K562 (cell line): ENCODE data around the gene AGPAT3. TPM values are rescaled to one million over a fixed set of nuclear protein-coding genes. Genes with fewer than 3 reads are reported as not detected.
A peak's percentile ranks its signal among the peaks of the same experiment; 100 is the strongest.

Experiments
- ATAC-seq: fragments of 200-7000 bp; cut with Tn5 transposase; 3 replicates; pipeline ENCODE4 v1.9.1; 2020; ENCODE audit warnings: moderate library complexity
- BruUV-seq: library from RNA; stranded (reverse); fragments of 400-500 nt; replicated peaks from 2 replicates; lab custom pipeline; 2021; lab: Mats Ljungman, UMichigan
- CTCF ChIA-PET: fragments of 300-600 bp; formaldehyde crosslinking; extraction: SDS; loops from one replicate; lab custom pipeline; 2021; ENCODE audit warnings: low intra/inter-chr PET ratio; lab: Yijun Ruan, JAX
- POLR2A ChIA-PET: fragments of 300-600, 350-650 bp; sonication (Branson Sonifier 250); formaldehyde crosslinking; extraction: SDS; loops from one replicate; lab custom pipeline; 2021; ENCODE audit warnings: antibody characterized with exemption, inconsistent platforms; lab: Yijun Ruan, JAX
- DNase-seq, 4 experiments: peaks; one replicate each; pipeline versions ENCODE4 v3.0.0 to v3.0.0-alpha.2; 2011 to 2018; ENCODE audit warnings: low spot score in 3 of 4, mixed read lengths in 3 of 4; ENCODE audit errors: extremely low read depth in 1 of 4
- FAIRE-seq: peaks from 2 replicates; lab custom pipeline; 2011; peaks lifted over from hg19 to GRCh38; lab: Jason Lieb, UNC
- H2AFZ ChIP-seq: 2 replicates; pipeline ENCODE4 v1.6.0; 2011; ENCODE audit warnings: low read depth, low read length, control low read depth, inconsistent platforms
- H3K27ac ChIP-seq: fragments of 200-600 bp; 3 replicates; pipeline ENCODE4 v1.8.0; 2011; ENCODE audit warnings: low read depth, mild to moderate bottlenecking, control low read depth, inconsistent platforms, low read length, moderate library complexity, mixed read lengths; ENCODE audit errors: extremely low read depth
- H3K27me3 ChIP-seq, 2 experiments: fragments of 300-600 bp in 1 of 2; 2 replicates in 1 of 2; 3 replicates in 1 of 2; pipeline versions ENCODE4 v1.6.0 to v1.8.0; 2011; ENCODE audit warnings: inconsistent platforms in 2 of 2, low read length in 2 of 2, mild to moderate bottlenecking in 1 of 2, mixed read lengths in 1 of 2, moderate library complexity in 1 of 2; ENCODE audit not compliant: control insufficient read depth in 2 of 2, insufficient read depth in 2 of 2
- H3K36me3 ChIP-seq: fragments of 300-600 bp; 3 replicates; pipeline ENCODE4 v1.8.0; 2011; ENCODE audit warnings: mild to moderate bottlenecking, low read length, inconsistent platforms; ENCODE audit not compliant: control insufficient read depth, insufficient read depth
- H3K4me1 ChIP-seq, 2 experiments: fragments of 200-600 bp in 1 of 2; replicated peaks in 1 of 2; 2 replicates in 1 of 2; 3 replicates in 1 of 2; pipeline versions ENCODE4 v1.5.1 to v1.8.0; 2011; ENCODE audit warnings: inconsistent platforms in 2 of 2, low read length in 2 of 2, mild to moderate bottlenecking in 1 of 2, mixed read lengths in 1 of 2, moderate library complexity in 1 of 2; ENCODE audit not compliant: control insufficient read depth in 2 of 2, insufficient read depth in 2 of 2
- H3K4me2 ChIP-seq: 2 replicates; pipeline ENCODE4 v1.6.1; 2011; ENCODE audit warnings: low read length, control low read depth, inconsistent platforms, mixed read lengths; ENCODE audit not compliant: insufficient read depth
- H3K4me3 ChIP-seq: fragments of 200-600 bp; sonication (generic), shearing (Covaris generic); 2 replicates; pipeline ENCODE4 v1.5.1; 2016; ENCODE audit warnings: control low read depth, inconsistent platforms
- H3K79me2 ChIP-seq: fragments of 200-600 bp; 3 replicates; pipeline ENCODE4 v1.8.0; 2011; ENCODE audit warnings: low read length, inconsistent platforms; ENCODE audit not compliant: control insufficient read depth, insufficient read depth
- H3K9ac ChIP-seq, 2 experiments: 2 replicates each; pipeline versions ENCODE4 v1.6.0 to v1.6.1; 2011; ENCODE audit warnings: low read depth in 2 of 2, low read length in 2 of 2, control low read depth in 1 of 2, inconsistent platforms in 1 of 2, mild to moderate bottlenecking in 1 of 2, mixed read lengths in 1 of 2; ENCODE audit not compliant: insufficient read depth in 1 of 2
- H3K9me1 ChIP-seq: one replicate; pipeline ENCODE4 v1.6.0; 2011; ENCODE audit warnings: inconsistent platforms, mild to moderate bottlenecking, low read length, moderate library complexity; ENCODE audit not compliant: control insufficient read depth, insufficient read depth
- H3K9me3 ChIP-seq: replicated peaks from 2 replicates; pipeline ENCODE4 v1.5.1; 2011; ENCODE audit warnings: low read depth, low read length, inconsistent platforms; ENCODE audit not compliant: control insufficient read depth, insufficient read depth
- H4K20me1 ChIP-seq: replicated peaks from 2 replicates; pipeline ENCODE4 v1.6.1; 2011; ENCODE audit warnings: low read length, inconsistent platforms, mixed read lengths; ENCODE audit not compliant: control insufficient read depth, insufficient read depth
- ARNT ChIP-seq, 2 experiments: fragments of 450-650 bp; IDR thresholded peaks; 2 replicates each; pipeline ENCODE4 v1.6.1; 2016; ENCODE audit warnings: mild to moderate bottlenecking in 1 of 2
- CXXC5 ChIP-seq: fragments of 250-450 bp; sonication (Bioruptor Pico); IDR thresholded peaks from 2 replicates; pipeline ENCODE4 v1.8.0; 2022; ENCODE audit warnings: inconsistent platforms, mild to moderate bottlenecking, moderate library complexity
- HMGXB4 ChIP-seq: sonication (generic); formaldehyde crosslinking; IDR thresholded peaks from 2 replicates; pipeline ENCODE4 v1.8.1; 2023; ENCODE audit warnings: mild to moderate bottlenecking, missing genetic modification reagents
- NCOA4 ChIP-seq: fragments of 450-650 bp; IDR thresholded peaks from 2 replicates; pipeline ENCODE4 v1.6.1; 2018; ENCODE audit warnings: mild to moderate bottlenecking; ENCODE audit not compliant: partially characterized antibody
- POLR2G ChIP-seq: fragments of 200-400 bp; formaldehyde crosslinking; IDR thresholded peaks from 2 replicates; pipeline ENCODE4 v1.6.1; 2017; ENCODE audit warnings: low read depth, mild to moderate bottlenecking, antibody characterized with exemption, low read length, moderate library complexity
- RAD51 ChIP-seq: fragments of 450-650 bp; IDR thresholded peaks from 2 replicates; pipeline ENCODE4 v1.7.1; 2016; ENCODE audit warnings: low read depth, mild to moderate bottlenecking, borderline replicate concordance
- RBFOX2 ChIP-seq: fragments of 200-400 bp; formaldehyde crosslinking; IDR thresholded peaks from 2 replicates; pipeline ENCODE4 v1.6.1; 2017; ENCODE audit warnings: low read depth, mild to moderate bottlenecking, low read length, moderate library complexity
- RFX1 ChIP-seq: fragments of 450-650 bp; IDR thresholded peaks from 2 replicates; pipeline ENCODE4 v1.6.1; 2016; ENCODE audit warnings: mild to moderate bottlenecking, moderate library complexity
- SNIP1 ChIP-seq: fragments of 450-650 bp; IDR thresholded peaks from 2 replicates; pipeline ENCODE4 v1.7.1; 2017; ENCODE audit warnings: low read depth, mild to moderate bottlenecking
- XRCC4 ChIP-seq: IDR thresholded peaks from one replicate; pipeline ENCODE4 v1.6.1; 2011; ENCODE audit not compliant: insufficient read depth, insufficient read length; ENCODE audit errors: extremely low read depth
- YY1 ChIP-seq, 3 experiments: IDR thresholded peaks; 2 replicates each; pipeline ENCODE4 v1.6.1; 2011; ENCODE audit warnings: low read length in 2 of 3, mild to moderate bottlenecking in 2 of 3, moderate library complexity in 2 of 3, borderline replicate concordance in 1 of 3, control low read depth in 1 of 3, low read depth in 1 of 3; ENCODE audit not compliant: insufficient read depth in 3 of 3, insufficient replicate concordance in 2 of 3, control insufficient read depth in 1 of 3, insufficient read length in 1 of 3; ENCODE audit errors: extremely low read depth in 1 of 3
- ZBED1 ChIP-seq: IDR thresholded peaks from 2 replicates; pipeline ENCODE4 v1.6.1; 2014
- ZBTB12 ChIP-seq: fragments of 250-450 bp; sonication (Bioruptor Pico); IDR thresholded peaks from 2 replicates; pipeline ENCODE4 v1.4.0; 2020
- ZNF561 ChIP-seq: fragments of 450-650 bp; formaldehyde crosslinking; conservative IDR thresholded peaks from 2 replicates; pipeline ENCODE4 v1.4.0; 2020; ENCODE audit warnings: mild to moderate bottlenecking, moderate library complexity
- WGBS: fragments of 100-300 bp; shearing (Covaris generic); methylation state at CpG from one replicate; pipeline ENCODE4 v1.1.6; 2016; ENCODE audit warnings: low coverage, mixed read lengths; ENCODE audit not compliant: insufficient coverage; ENCODE audit errors: missing lambda C conversion rate; 5-methylcytosine and 5-hydroxymethylcytosine counted together
- in situ Hi-C: fragments of 300-500 bp; cut with MboI; formaldehyde crosslinking; loops from 4 replicates; pipeline ENCODE4 v1.15.0; 2018; ENCODE audit warnings: inconsistent platforms, mixed read lengths
- intact Hi-C: fragments of 100-400 bp; cut with micrococcal nuclease; formaldehyde crosslinking; loops from 2 replicates; pipeline ENCODE4 v1.14.2; 2022
- polyA plus RNA-seq, 8 experiments: library from polyadenylated mRNA; depleted of rRNA in 4 of 8; stranded (reverse) in 5 of 8; unstranded in 3 of 8; fragments of >200 nt; fragmentation: Nextera tagmentation in 2 of 8; fragmentation: Illumina TruSeq in 1 of 8; extraction: Ambion mirVana in 2 of 8; extraction: Trizol in 1 of 8; gene quantifications; 2 replicates each; pipeline versions ENCODE4 v1.2.1 to v1.2.3, GENCODE V29; 2011 to 2014; ENCODE audit warnings: inconsistent platforms in 1 of 8, missing spikeins in 1 of 8
- total RNA-seq, 7 experiments: library from RNA; depleted of rRNA in 6 of 7; stranded (reverse); fragments of >200 nt in 6 of 7; fragmentation: Illumina TruSeq in 2 of 7; extraction: Trizol in 2 of 7; gene quantifications; 2 replicates each; pipeline versions ENCODE4 v1.2.1 to v1.2.3, GENCODE V29; 2011 to 2021; ENCODE audit warnings: low replicate concordance in 1 of 7
- TF ChIP-seq, protein P1 (sequence below): fragments of 250-450 bp; sonication (Bioruptor Pico); IDR thresholded peaks from 2 replicates; pipeline ENCODE4 v1.4.0; 2020; ENCODE audit warnings: mild to moderate bottlenecking, moderate library complexity

Gene AGPAT3
- total and polyA plus RNA-seq, 9 of the 15 experiments (the other 6 are each of a cell fraction or from before 2014, with no cell fraction given), result 1.5 to 88.4 (median 35.7) TPM

- H3K9ac ChIP-seq, result peak overlapping the region in 1 of 2 experiments; percentile 67; a peak in 2 of 4 replicates
- peaks cover 80% of the 10 kb centered on the region for H3K79me2 ChIP-seq
- no peaks in the 10 kb centered on the region for H3K27me3 ChIP-seq
- DNase-seq (no peak), FAIRE-seq (no peak), ATAC-seq (no peak)
- ChIA-PET POLR2A (interaction anchor here (0.5 to 2.0 kb wide), 6 partner anchors 10 to 44 kb away, joined by 3 to 15 read pairs (median 4); no protein-coding TSS in a partner anchor), CTCF (no interaction called here)
- BruUV-seq, result no TSS peak
- H3K36me3 ChIP-seq, result peaks cover 48% of the 10 kb centered on the region; the same call in 2 of the 3 replicates
- no peak overlapping the region for H3K27ac ChIP-seq
- in situ Hi-C loops (no loop called here), intact Hi-C loops (no loop called here)
- H4K20me1 ChIP-seq, result 0 out of 2 replicates have a peak, but pooled peaks cover 6% of the 10 kb centered on the region
- peaks cover 23 to 54% of the 10 kb centered on the region in 2 experiments for H3K4me1 ChIP-seq
- WGBS, result 79% methylated on average over 25 of the region's 25 CpGs
- no peak overlapping the region for H3K4me2 ChIP-seq
- H3K4me3 ChIP-seq, result no peak overlapping the region
- H3K9me3 ChIP-seq, result no peaks in the 10 kb centered on the region
- H2AFZ ChIP-seq, result no peak overlapping the region
- H3K9me1 ChIP-seq, result no peaks in the 10 kb centered on the region
- TF ChIP-seq CXXC5, result no peak
- TF ChIP-seq RBFOX2, result 0 out of 2 replicates have a peak, but pooled peaks have one; percentile 30
- peak; percentile 35; the same call in 1 of the 2 replicates for TF ChIP-seq POLR2G
- no peak for TF ChIP-seq RFX1
- TF ChIP-seq NCOA4, result no peak
- TF ChIP-seq ZBED1, result no peak
- TF ChIP-seq, protein P1, sequence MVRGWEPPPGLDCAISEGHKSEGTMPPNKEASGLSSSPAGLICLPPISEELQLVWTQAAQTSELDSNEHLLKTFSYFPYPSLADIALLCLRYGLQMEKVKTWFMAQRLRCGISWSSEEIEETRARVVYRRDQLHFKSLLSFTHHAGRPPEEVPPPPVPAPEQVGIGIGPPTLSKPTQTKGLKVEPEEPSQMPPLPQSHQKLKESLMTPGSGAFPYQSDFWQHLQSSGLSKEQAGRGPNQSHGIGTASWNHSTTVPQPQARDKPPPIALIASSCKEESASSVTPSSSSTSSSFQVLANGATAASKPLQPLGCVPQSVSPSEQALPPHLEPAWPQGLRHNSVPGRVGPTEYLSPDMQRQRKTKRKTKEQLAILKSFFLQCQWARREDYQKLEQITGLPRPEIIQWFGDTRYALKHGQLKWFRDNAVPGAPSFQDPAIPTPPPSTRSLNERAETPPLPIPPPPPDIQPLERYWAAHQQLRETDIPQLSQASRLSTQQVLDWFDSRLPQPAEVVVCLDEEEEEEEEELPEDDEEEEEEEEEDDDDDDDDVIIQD (CRISPR knock-in tag), result no peak
- TF ChIP-seq HMGXB4 (CRISPR knock-in tag), result 0 out of 2 replicates have a peak, but pooled peaks have one; percentile 36
- TF ChIP-seq ZNF561 (CRISPR knock-in tag), result no peak
- TF ChIP-seq ZBTB12 (CRISPR knock-in tag), result no peak
- TF ChIP-seq RAD51, result no peak
- no peak for TF ChIP-seq XRCC4
- peak; percentile 63 to 92 (median 72) for TF ChIP-seq YY1 (IDR thresholded peaks at IDR 0.05; ENCODE audit: borderline replicate concordance in 1 of 3, control insufficient read depth in 1 of 3, extremely low read depth in 1 of 3, insufficient read depth in 3 of 3, insufficient read length in 1 of 3, insufficient replicate concordance in 2 of 3, low read depth in 1 of 3, low read length in 2 of 3)
- TF ChIP-seq SNIP1, result no peak
- TF ChIP-seq ARNT (IDR thresholded peaks at IDR 0.05), result no peak
Observed at GRCh38 chr21:43879348-43880110, 14.5 kb downstream of the AGPAT3 start.
